NCI-H1092 treated with DMSO at 0.1 percent for 48 hours (cell line): ENCODE results near the gene MYO10.
A peak's percentile ranks its signal among the peaks of the same experiment; 100 is the strongest.

Experiments used
- DNase-seq: peaks from one replicate; lab custom pipeline; 2025; lab: John Stamatoyannopoulos, UW

MYO10 gene

DNA sequence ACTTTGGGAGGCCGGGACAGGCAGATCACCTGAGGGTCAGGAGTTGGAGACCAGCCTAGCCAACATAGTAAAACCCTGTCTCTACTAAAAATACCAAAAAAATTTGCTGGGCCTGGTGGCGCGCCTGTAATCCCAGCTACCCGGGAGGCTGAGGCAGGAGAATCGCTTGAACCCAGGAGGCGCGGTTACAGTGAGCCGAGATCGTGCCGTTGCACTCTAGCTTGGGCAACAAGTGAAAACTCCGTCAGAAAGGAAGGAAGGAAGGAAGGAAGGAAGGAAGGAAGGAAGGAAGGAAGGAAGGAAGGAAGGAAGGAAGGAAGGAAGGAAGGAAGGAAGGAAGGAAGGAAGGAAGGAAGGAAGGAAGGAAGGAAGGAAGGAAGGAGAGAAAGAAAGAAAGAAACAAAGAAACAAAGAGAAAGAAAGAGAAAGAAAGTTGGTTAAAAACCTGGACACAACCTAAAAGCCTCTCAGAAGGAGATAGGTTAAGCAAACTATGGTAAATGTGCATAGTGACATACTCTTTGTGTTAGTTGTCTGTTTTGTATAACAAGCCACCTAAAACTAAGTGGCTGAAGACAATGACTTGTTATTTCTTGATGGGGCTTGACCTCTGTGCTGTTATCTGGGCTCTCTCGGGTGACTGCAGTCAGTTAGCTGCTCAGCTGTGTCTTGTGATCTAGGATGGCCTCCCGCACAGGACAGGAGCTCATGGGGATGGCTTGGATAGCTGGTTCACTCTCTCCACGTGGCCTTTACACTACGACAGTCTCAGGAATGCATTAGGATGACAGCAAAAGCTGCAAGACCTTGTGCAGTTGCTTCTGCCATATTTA, 8.0 kb upstream of the MYO10 start:
- no peak for DNase-seq

DNA sequence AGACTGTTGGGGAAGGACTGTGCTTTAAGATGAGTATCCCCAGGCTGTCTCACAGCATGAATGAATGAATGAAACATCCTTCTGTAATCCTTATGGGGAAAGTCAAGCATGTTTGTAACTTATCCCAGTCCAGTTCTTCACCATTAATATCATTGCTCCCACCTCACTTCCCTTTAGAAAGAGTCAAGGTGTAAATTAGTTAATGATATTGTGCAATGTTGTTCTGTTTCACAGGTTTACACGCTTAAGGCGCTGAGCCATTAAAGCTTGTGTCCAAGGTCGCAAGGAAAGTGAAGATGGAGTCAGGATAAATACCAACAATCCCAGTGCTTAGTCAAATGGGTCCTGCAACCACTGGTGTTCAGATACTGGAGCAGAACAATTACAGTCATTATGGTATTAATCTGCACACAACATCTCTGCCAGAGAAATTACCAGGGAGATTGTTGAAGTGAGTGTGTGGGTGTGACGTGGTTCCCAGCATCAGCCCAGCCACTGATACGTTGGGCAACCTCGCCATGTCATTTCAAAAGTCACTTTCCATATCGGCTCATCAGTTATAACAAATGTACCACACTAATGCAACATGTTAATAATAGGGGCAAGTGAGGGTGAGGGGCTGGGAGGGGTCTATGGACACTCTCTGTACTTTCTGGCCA, 1.5 kb upstream of the MYO10 start:
- no peak for DNase-seq

DNA sequence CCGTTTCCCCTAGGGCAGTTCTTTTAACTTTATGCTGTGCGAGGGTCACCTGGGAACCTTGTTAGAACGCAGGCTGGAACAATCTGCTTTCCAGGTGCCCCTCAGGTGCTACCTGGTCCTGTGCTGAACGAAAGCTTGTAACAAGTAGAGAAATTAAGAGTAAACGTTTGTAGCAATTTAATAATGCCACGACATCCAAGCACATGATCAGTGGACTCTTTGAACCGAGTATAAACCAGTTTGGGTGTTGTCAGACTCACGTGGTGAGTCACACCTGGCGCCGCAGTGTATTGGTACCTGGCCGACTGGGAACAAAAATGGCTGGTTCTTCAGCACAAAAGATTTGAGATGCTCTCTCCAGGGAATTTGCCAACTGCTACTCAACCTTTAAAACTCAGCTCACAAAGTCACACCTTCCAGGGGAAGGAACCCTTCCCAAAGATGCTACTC, 926 bp upstream of the MYO10 start:
- DNase-seq: no peak

DNA sequence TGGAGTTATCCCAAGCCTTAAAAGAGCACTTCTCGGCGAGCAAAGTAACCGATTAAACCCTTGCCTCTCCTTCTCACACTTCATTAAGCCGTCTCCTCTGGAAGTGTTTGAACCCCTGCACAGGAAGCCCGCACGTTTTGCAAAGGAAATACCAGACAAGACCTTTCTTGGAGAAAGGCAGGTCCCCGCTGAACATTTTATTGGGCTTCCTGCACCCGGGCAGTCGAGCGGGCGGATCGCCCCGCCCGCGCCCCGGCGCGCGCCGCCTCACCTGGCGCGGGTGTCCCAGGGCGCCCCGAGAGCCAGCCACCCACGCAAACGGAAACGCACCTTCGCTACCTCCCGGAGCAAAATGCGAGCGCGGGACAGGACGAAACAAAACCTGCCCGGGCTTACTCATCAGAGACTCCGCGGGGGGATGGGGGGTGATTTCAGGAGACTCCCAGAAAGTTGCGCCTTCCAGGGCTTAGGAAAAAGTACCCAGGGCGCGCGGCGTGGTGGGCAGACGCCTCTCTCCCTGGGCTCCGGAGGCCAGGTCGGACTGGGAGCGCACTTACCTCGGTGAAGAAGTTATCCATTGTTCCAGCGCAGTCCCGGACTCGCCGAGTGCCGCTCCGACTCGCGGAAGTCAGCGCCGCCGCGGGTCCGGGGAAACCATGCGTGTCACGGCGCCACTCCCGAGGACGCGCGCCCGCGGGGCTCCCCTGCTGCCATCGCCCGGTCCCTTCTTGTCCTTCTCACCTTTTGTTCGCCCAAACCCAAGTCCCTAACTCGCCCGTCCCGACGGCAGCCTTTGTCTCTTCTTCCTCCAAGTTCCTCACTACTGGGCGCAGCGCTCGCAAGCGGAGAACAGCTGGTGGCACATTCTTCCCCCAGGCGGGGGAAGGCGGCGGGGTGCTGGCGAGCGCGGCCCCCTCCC, 598 bp downstream of the MYO10 start:
- peak; percentile 25 for DNase-seq

DNA sequence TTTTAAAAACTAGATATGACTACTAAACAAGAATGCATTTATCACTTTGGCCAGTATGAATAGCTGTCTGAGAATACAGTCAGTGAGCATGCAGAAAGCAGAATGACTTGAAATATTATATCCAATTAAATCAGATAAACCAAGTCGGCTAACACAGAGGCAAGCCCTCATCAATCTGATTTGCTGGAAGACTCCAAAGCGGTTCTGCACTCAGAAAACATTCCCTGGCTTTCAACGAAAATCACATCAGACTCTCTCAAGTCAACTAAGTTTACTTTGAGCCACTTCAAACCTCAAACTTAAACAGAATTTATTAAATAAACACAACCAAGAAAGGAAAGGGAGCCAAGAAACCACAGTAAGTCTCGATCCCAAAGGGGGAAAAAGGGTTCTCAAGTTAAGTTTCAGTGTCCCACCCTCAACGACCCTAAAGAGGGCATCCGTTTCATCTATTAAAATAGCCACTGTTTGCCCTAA, 1.4 kb downstream of the MYO10 start:
- no peak for DNase-seq

DNA sequence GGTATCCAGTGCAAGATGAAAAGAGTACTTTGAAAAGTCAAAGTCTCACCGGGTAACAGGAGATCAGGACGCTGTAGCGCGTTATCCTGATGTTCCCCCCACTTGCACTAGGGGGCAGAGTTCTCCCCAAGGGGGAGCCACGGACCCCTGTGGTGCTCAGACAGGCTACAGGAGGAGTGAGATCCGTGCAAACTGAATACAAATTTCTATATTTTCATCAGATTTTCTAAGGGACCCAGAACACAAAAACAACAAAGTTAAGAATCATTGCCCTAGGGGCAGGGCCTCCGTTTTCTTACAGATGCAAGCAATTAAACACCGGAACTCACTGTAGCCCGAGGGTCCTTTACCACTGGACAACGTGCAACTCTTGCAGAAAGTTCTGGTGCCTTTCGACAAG, 2.0 kb downstream of the MYO10 start:
- DNase-seq: no peak

DNA sequence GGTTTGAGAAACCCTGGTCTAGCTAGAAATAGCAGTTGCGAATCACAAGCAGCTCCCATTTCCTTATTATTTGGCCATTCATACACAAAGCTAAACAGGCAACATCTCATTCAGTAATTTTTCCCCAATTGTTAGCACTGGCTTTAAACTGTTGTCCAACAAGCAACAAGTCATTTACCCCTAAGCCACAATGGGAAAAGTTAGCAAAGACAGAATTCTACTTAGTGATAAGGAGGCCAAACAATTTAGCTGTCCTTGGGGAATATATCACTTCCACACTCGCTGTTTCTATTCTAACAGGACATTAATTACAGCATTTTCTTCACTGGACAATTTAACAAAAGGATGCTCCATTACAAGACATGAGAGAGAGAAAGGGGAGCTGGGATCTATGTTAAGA, 2.8 kb downstream of the MYO10 start:
- no peak for DNase-seq

DNA sequence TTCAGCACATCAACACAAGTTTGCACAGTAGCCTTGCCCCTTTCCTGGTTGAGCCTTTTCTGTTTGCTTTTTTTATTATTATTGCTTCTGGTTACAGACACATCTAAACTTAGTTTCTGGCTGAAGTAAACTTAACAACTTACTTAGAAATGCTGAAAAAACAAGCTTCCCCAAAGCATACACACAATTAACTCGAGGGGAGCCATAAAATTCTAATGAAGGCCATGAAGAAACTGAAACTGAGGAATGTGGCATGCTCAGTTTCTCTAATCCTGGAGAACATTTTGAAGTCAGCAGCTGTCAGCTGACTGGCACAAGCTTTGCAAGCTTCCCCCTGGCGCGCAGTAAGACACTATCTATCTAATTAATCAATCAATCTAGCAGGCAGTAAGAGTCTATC, 3.7 kb downstream of the MYO10 start:
- DNase-seq: no peak

DNA sequence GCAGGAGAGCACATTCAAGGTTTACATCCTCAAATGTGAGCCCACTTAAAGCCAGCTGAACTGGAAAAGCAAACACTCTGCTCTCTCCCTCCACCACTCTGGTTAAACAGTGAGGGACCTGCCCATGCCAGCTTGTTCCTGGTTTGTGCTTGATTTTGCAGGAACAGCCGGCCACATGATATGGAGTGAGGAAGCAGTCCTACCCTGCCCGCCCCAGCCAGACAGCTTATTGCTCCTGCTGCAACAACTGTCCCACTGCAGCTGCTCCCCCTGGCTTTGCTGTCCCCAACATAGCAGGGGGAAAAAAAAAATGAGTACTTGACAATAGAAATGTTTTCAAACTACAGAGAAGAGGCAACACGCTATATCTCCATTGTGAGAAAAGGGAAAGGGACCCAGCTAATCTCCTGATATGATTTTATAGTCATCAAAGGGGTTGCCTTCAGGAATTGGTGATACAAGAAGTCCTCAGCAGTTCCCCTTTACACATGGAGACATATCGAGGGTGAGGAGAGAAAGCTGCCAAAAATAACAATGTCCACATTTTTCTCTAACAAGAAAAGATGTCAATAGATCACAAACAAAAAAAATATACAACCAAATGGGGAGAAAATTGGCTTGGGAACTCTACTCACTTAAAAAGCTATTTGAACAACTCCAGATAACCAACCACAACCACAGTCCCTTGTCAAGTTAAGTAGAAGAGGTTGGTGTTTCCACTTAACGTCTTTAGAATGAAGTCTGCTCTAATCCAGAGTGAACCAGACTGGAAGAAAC, 4.6 kb downstream of the MYO10 start:
- DNase-seq: peak; percentile 90

DNA sequence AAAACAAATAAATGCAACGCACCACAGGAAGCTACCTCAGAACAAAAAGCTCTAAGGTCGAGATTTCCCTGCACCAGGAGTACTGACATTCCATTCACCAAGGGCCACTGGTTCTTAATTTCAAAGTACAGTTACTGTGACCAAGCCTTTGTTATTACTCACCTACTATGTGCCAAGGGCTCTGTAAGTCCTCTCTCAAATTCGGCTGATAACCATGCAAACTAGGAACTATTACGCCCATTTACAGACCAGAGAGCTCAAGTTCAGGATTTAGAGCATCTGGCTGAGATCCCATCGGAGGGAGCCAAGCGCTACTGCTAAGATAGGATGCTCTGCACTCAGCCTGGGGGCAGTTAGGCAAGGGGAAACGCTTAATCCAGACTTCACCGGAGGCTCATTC, 5.6 kb downstream of the MYO10 start:
- DNase-seq: no peak

DNA sequence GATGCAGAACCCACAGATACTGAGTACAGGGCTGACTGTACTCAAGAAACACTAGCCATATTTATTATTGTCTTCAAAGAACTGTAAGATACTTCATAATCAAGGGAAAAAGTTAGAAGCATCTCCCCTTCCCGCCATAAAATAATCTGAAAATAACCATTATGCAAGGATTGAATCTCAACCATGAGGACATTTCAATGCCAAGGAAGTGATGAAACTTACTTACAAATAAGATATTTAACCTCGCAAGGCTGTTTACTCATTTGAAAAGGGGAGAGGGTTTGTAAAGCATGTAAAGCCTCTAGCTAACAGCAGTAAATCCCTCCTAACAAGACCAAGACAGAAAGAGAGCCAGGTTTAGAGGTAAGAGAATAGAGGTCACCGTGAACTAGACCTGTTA, 6.3 kb downstream of the MYO10 start:
- no peak for DNase-seq

DNA sequence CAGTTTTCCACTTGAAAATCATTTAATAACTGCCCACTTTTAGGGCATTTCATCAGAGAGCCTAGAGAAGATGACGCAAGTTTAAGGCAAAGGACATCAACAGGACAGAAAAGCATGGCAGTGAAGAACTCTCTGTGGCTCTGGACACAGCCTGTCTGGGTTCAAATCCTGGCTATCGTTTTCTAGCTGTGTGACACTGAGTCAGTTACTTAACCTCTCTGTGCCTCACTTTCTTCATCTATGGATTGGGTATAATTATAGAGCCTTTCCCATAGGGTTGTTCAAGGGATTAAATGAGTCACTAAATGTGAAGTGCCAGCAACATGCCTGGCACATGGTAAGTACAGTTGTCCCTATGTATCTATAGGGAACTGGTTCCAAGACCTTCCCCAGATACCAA, 6.7 kb downstream of the MYO10 start:
- no peak for DNase-seq

DNA sequence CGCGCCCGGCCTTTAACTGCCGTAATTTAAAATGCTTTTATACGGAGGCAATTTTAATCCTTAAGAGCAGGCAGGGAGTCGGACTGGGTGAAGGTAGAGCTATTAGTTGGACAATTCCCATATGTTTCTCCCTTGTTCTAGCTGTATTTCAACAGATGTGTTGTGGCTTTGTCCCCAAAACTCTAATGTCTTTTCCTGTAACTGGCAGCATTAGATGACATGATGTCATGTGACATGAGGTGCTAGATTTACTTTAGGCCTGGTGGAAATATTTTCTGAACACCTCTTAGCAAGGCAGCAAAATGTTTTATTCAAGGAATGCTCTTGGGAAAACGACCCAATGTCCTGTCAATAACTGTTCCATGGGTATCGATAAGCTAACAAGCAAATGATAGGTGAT, 8.5 kb downstream of the MYO10 start:
- no peak for DNase-seq

DNA sequence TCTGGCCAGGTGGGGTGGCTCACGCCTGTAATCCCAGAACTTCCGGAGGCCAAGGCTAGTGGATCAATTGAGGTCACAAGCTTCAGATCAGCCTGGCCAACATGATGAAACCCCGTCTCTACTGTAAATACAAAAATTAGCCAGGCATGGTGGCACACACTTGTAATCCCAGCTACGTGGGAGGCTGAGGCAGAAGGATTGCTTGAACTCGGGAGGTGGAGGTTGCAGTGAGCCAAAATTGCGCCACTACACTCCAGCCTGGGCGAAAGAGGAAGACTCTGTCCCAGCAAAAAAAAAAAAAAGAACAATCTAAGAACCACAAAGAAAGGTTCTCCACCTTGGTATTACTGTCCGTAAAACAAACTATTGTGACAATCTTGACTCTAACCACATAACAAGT, 9.7 kb downstream of the MYO10 start:
- no peak for DNase-seq

DNA sequence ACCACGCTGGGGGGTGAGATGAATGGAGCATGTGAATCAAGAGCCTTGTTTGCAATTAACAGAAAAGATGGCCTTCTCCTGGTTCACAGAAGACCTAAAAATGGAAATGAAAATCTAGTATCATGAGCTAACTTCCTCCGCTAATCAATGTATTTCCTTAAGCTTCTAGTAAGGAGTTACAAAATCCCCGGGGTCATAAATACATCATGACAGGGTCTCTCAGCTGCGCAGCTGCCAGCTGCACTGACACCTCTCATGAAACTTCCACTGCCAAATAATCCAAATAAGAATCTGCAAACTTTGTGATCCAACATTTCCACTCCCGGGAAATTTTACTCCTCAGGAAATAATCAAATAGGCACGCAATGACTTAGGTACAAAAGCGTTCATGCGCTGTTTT, 11.9 kb downstream of the MYO10 start:
- DNase-seq: no peak

DNA sequence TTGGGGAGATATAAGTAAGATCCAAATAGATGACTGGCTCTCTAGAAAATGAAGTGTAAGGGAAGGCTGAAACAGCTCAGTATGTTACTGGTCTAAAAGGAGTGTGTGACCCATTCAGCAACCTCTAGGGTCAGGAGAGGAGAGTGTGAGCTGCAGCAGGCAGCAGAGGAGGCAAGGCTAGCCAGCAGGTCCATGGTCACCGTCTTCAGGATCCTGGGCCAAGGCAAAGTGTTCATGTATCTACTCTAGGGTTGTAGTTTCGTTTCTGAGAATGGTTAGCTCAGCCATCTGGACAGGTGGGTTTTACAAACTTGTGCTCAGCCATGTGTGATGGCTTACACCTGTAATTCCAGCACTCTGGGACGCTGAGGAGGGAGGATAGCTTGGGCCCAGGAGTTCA, 13.7 kb downstream of the MYO10 start:
- DNase-seq: no peak

DNA sequence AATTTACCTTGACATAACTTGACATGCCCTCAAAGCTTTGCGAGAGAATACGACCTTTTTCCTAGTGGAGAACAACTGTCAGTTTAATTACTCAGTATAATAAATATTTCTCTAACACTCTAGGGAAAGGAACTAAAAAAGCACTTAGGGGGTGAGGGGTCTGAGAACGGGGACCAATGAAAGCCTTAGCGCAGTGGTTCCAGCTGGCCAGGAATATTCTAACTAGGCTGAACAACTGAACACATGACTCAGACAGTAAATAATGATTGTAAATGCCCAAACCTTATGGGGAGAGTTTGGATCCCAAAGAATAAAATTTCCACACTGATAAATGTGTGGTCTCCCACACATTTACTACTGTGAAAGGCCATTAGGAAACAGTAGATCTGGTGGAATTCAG, 14.9 kb downstream of the MYO10 start:
- DNase-seq: no peak

DNA sequence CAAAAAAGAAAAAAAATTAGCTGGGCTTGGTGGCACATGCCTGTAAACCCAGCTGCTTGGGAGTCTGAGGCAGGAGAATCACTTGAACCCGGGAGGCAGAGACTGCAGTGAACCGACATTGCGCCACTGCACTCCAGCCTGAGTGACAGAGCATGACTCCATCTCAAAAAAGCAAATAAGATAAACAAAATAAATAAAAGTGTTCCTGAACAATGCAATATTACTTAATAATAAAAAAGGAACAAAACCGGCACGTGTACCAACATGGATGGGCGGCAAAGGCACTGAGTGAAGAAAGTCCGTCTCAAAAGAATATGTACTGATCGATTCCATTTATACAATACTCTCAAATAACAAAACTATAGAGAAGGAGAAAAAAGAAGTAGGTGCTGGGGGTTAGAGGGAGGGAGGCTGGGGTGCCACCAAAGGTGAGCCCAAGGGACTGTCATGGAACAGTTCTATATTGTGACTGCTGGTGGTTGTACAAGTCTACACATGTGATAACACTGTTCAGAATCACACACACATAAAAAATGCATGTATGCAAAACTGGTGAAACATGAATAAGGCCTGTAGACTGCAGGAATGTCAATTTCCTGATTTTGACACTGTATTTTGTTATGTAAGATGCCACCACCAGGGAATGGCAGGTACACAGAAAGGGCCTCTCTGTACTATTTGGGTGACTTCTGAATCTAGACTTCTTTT, 15.8 kb downstream of the MYO10 start:
- DNase-seq: no peak

DNA sequence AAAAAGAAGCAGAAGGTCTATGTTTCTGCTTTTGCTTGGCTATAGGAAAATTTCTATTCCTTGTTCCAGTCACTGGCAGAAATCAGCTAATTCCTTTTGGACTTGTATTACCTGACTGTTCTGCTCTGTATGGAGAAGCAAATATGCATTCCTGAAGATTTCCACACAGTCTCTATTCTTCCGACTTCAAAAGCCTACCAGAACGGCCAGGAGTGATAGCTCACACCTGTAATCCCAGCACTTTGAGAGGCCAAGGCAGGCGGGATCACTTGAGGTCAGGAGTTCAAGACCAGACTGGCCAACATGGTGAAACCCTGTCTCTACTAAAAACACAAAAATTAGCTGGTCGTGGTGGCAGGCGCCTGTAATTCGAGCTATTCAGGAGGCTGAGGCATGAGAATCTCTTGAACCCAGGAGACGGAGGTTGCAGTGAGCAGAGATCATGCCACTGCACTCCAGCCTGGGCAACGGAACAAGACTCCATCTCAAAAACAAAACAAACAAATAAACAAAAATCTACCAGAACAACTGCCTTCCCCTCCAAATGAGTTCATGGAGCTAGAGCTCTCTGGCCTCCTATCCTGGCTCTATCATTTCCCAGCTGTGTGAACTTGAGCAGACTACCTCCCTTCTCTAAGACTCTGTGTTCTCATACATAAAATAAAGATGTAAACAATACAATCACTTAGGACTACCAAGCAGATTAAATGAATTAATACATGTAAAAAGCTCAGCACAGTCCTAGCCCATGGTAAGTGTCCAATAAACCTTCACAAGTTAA, 17.0 kb downstream of the MYO10 start:
- no peak for DNase-seq

DNA sequence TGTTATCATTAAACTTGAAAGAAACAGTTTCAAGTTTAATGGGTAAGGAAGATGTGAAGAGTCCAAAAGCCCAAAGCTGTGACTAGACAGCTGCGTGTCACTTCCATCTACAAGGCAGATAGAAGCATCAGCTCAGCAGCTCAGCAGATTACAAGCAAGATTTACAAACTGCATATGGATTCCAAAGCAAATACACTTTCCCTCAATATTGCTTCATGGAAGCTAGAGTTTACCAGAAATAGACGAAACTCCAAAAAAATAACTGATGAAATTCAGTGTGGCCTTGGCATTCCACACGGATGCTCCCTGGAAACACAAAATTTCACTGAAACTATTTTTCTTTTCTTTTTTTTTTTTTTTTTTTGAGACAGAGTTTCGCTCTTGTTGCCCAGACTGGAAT, 17.9 kb downstream of the MYO10 start:
- no peak for DNase-seq
